HFFc6 (cell line): ENCODE measurements around the gene EGFR. TPM values are rescaled to one million over a fixed set of nuclear protein-coding genes. Genes with fewer than 3 reads are reported as not detected.
A peak's percentile ranks its signal among the peaks of the same experiment; 100 is the strongest.

Experiments used
- DNase-seq: peaks from one replicate; pipeline ENCODE4 v3.0.0-alpha.2; 2018
- H3K27ac Mint-ChIP-seq: 2 replicates; pipeline ENCODE4 v1.8.0; 2020; ENCODE audit warnings: mild to moderate bottlenecking, mixed read lengths
- H3K27me3 Mint-ChIP-seq: 2 replicates; pipeline ENCODE4 v1.8.0; 2021; ENCODE audit warnings: mild to moderate bottlenecking, moderate library complexity, mixed read lengths; ENCODE audit not compliant: insufficient read depth
- H3K36me3 Mint-ChIP-seq: 2 replicates; pipeline ENCODE4 v1.8.0; 2021; ENCODE audit warnings: low read depth, mixed read lengths
- H3K4me1 Mint-ChIP-seq: 2 replicates; pipeline ENCODE4 v1.8.0; 2020; ENCODE audit warnings: low read depth, mixed read lengths
- H3K4me3 Mint-ChIP-seq: 2 replicates; pipeline ENCODE4 v1.8.0; 2020; ENCODE audit warnings: mild to moderate bottlenecking, moderate library complexity, mixed read lengths
- H3K9me3 Mint-ChIP-seq: 2 replicates; pipeline ENCODE4 v1.8.0; 2020; ENCODE audit warnings: mild to moderate bottlenecking, mixed read lengths
- total RNA-seq, 6 experiments: library from RNA; stranded (reverse); fragmentation: NEBNext Ultra II Directional; extraction: Animal tissue kit (Norgen Biotek cat#: 25700); gene quantifications; 2 replicates in 1 of 6; 3 replicates in 5 of 6; pipeline ENCODE4 v1.2.3, GENCODE V29; 2021
- TF ChIP-seq, protein P1 (sequence below): fragments of 200-600 bp; sonication (generic); IDR thresholded peaks from 2 replicates; pipeline ENCODE4 v1.5.0; 2021; ENCODE audit warnings: antibody characterized with exemption, mild to moderate bottlenecking

Gene EGFR
- total RNA-seq, 6 experiments from 2014 or later: 69.9 to 87.2 (median 77.0) TPM

DNA sequence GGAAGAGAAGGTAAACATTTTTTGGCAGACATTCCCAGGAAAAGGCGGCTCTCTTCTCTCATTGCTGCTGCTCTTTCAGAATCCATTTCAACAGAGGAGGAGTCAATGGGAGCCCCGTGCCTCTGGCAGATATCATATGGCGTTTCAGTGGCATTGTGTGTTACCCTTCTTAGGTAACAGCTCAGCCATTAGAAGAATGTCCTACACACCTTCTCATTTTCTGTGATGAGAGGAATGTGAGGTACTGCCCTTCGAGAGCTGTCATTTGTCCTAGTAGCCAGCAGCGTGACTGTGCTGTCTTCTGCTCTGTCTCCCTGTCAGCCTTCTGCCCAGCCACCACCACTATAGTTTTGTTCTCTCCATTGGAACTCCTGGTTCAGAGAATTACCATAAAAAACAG lies 102.4 kb downstream of the EGFR start:
- DNase-seq: no peak
- Mint-ChIP-seq H3K27ac (peak overlapping the region; percentile 72), H3K4me3 (no peak overlapping the region; the same call in 1 of the 2 replicates), H3K27me3 (no peaks in the 10 kb centered on the region; the same call in 1 of the 2 replicates), H3K9me3 (no peaks in the 10 kb centered on the region), H3K36me3 (peaks cover 30% of the 10 kb centered on the region), H3K4me1 (peaks cover 69% of the 10 kb centered on the region)
- TF ChIP-seq, protein P1, sequence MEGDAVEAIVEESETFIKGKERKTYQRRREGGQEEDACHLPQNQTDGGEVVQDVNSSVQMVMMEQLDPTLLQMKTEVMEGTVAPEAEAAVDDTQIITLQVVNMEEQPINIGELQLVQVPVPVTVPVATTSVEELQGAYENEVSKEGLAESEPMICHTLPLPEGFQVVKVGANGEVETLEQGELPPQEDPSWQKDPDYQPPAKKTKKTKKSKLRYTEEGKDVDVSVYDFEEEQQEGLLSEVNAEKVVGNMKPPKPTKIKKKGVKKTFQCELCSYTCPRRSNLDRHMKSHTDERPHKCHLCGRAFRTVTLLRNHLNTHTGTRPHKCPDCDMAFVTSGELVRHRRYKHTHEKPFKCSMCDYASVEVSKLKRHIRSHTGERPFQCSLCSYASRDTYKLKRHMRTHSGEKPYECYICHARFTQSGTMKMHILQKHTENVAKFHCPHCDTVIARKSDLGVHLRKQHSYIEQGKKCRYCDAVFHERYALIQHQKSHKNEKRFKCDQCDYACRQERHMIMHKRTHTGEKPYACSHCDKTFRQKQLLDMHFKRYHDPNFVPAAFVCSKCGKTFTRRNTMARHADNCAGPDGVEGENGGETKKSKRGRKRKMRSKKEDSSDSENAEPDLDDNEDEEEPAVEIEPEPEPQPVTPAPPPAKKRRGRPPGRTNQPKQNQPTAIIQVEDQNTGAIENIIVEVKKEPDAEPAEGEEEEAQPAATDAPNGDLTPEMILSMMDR: no peak

DNA sequence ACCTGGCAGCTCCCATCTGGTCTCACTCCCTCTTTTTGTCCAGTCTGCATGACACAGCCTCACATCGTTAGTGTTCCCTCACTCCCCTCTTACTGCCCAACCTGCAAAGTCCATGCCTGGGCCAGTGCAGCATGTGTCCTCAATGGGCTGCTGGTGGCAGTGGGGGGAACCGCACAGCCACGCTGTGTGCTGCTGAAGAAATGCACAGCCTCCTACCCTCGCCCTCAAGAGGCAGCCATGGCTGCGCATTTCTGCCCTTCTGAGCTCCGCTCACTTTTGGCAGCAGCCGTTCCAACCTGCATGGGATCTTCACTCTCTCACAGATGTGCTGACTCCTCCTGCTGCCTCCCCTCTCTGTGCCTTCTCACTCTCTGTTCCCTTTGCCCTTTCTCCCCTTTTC lies 103.4 kb downstream of the EGFR start:
- Mint-ChIP-seq H3K4me1 (peaks cover 79% of the 10 kb centered on the region), H3K4me3 (no peak overlapping the region), H3K27me3 (no peaks in the 10 kb centered on the region; the same call in 1 of the 2 replicates), H3K9me3 (no peaks in the 10 kb centered on the region), H3K36me3 (peaks cover 30% of the 10 kb centered on the region), H3K27ac (peak overlapping the region; percentile 34)
- no peak for DNase-seq
- TF ChIP-seq, protein P1: no peak

DNA sequence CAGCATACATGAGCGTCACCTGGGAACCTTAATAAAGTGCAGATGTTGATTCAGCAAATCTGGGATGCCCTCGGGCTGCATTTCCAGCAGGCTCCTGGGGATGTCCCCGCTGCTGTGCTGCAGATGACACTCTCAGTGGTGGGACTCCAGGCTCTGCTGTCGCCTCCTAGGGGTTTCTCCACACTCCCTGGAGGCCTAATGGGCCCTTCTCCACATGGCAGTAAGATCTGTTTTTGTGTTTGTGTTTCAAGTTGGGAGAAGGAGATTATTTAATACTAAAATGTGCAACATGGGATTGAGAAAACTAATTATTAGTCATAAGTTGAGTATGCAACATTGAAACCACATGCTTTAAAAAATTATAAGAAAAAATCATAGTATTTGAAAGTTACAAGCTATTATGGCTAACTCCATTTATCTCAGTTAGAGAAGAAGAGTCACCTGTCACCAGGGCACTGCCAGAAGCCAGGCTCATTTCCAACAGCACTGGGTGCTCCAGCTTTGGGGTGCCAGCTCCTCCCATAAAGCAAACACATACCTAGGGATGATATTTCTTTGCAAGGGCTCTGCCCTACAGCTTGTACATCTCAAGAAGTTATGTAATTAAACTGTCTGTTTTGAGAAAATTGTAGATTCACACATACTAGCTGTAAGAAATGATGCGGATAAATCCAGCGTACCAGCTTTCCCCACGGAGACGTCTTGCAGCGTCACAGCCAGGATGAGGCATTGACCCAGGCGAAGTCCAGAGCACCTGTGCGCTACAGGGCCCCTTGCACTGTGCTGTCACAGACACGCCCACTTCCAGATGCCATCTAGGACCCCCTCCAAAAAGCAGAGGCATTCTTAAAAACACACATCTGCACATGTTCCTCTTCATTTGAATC lies 106.4 kb downstream of the EGFR start:
- peaks cover 26% of the 10 kb centered on the region for H3K36me3 Mint-ChIP-seq
- DNase-seq: no peak
- H3K27me3 Mint-ChIP-seq: no peaks in the 10 kb centered on the region; the same call in 1 of the 2 replicates
- H3K27ac Mint-ChIP-seq: peak overlapping the region; percentile 79
- TF ChIP-seq, protein P1: peak; percentile 41; the same call in 1 of the 2 replicates
- H3K4me3 Mint-ChIP-seq: peak overlapping the region; percentile 12; the same call in 1 of the 2 replicates
- H3K4me1 Mint-ChIP-seq: peaks cover 97% of the 10 kb centered on the region
- H3K9me3 Mint-ChIP-seq: no peaks in the 10 kb centered on the region

DNA sequence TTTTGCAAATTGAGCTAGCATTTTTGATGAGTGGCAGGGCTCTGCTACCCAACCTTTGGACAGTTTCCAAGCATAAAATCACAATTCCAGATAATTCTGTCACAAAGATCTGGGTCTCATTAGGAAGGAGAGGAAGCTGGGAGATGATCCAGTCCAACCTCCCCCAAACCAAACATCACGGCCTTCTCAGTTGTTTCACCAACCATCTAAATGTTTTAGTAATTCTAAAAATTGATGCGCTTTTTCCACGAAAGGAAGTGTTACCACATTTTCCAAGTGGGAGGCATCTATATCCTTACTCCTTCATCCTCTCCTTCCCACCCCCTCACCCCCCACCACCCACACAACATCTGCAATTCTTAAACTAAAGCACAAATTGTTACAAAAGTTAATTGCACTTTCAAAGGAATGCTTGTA lies 108.3 kb downstream of the EGFR start:
- Mint-ChIP-seq H3K9me3 (no peaks in the 10 kb centered on the region), H3K4me1 (peaks cover 99% of the 10 kb centered on the region), H3K4me3 (peak overlapping the region; percentile 69), H3K27me3 (no peaks in the 10 kb centered on the region), H3K27ac (peak overlapping the region; percentile 98), H3K36me3 (peaks cover 24% of the 10 kb centered on the region)
- no peak for DNase-seq
- TF ChIP-seq, protein P1: no peak

DNA sequence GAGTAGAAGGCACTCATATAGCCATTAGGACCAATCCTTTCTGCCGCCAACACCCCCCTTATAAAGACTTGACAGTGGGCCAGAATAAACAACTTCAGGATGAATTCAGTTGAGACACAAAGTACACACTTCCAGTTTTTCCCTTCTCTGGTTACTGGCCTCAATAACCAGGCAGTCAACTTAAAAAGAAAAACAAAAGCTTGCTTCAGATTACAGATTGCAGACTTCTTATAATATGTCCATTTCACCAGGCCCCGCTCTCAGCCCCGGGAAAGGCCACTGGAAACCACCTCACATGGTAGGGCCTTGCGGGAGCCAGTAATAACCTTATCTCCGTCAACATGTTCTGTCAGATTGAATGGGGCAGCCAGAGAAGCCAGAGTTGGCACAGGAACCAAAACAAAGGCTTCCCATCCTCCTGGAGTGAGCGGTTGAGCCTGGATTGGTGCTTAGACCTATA lies 108.8 kb downstream of the EGFR start:
- Mint-ChIP-seq H3K9me3 (no peaks in the 10 kb centered on the region), H3K27ac (peak overlapping the region; percentile 98), H3K36me3 (peaks cover 18% of the 10 kb centered on the region), H3K27me3 (no peaks in the 10 kb centered on the region), H3K4me1 (peaks cover 99% of the 10 kb centered on the region), H3K4me3 (peak overlapping the region; percentile 69)
- TF ChIP-seq, protein P1: no peak
- DNase-seq: no peak
